HG02973 (cell line): Measurements from ENCODE around the gene TRIB2.

Source experiments
- ATAC-seq: cut with Tn5 transposase; IDR thresholded peaks from one replicate; pipeline ENCODE4 v1.9.1; 2021; ENCODE audit warnings: moderate library complexity; ENCODE audit not compliant: unreplicated experiment

Gene TRIB2

DNA sequence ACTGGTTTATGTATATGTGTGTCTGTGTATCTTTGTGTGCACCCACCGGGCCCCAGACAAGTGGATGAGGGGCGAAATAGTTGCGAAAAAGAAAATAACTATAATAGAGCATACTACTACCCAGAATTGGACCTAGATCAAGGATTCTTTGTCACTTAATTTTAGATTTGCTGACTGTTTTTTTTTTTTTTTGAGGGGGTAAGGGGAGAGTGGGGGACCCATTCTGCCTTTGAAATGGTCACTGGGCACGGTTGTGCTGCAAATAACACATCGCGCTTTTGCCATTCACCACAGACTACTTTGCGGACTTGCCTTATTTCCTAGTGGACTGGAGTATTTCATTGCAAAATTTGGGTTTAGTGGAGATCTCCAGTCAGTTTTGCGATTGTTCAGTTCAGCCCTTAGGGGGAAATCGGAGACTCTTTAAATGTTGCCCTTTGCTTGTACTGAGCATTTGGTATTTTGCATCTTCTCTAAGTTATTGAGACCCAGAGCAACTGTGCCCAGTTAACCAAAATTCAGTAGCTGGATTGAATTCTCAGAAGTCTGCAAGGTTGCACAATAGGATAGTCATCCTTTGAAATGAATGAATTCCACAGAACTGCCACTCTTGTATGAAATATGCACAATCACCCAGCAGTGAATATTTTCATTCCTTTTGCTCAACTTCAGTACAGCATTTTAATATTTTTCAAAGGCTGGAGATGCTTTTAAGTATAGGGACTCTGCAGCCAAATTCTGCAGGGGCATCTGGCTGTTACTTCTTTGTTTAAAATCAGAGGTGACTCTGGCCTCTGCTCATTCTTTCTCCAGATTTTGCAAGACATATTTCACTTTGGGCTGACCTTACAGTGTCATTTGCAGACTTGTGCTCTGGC lies 2.9 kb downstream of the TRIB2 start:
- no peak for ATAC-seq

DNA sequence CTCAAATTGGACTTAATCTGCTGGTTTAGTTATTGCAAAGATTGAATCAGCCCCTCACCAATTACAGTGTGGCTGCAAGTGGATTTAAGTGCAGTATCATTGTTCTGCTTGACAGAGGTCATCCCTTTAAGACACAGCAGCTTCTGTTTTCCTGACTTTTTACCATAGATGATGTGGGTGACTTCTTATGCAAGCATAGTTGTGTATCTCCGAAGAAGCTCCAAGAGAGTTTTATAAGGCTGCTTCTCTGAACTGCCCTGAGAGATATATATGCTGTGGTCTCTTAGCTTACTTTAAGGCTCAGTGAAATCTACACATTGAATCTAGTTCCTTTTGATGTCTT lies 3.5 kb downstream of the TRIB2 start:
- no peak for ATAC-seq

DNA sequence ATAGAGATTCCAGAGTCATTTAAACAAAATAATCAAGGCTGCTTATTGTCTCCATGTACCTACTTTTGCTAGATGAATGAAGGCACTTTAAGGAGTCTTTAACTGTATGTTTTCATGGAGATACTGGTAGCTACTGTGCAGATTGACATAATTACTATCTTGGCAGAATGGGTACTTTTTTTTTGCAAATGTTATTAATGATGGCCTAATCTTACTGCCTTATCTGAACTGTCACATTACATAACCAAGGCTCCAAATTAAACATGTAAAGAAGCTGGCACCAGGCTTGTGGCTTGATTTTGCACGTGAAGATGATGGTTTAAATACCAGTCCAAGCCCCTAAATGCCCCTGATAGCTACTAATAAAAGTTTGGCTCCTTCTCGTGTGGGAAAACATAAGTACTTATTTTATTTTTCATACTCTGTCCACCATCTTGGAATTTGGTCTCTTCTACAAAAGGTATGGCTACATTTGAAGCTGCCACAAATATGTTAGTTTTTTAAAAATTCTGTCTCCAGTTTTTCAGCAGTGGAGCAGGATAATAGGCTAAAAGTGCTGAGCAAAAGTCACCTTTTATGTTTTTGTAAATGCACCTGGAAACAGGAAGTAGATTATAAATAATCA lies 4.1 kb downstream of the TRIB2 start:
- ATAC-seq: no peak

DNA sequence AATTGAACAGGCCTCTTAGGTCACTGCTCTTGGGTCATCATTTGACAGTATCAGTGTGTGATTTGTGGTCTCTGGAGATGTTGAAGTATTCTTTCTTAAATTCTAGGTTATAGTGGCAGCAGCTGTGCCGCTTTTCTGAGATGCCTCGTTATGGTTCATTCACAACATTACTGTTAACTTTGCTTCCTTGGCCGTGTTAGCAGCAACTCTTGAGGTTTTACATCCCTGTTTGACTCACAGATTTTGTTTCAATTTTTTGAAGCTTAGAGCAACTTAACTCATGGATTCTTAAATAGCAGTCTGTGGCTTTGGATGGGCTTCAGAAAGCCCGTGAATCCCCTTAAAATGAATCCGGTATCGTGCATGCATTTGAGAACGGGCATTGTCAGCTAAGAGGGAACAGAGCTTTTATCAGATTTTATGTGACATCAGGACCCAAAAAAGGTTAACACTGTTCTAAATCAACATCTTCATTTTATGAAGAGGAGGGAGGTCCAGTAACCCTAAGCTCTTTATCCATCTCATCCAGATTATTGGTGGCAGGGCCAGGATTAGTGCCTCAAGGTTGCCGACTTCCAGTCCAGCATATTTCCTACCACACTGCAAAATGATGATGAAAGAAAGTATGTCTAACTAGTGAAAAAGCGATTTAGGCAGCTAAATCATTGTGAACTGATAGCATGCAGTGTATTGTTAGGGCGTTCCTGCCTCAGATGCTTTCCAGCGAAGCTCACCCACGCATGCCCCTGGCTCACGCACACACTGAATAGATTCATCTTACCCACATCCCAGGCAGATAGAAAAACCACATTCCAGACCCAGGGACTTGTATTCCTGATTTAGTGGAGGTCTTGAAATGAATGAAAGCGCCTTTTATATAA lies 5.1 kb downstream of the TRIB2 start:
- no peak for ATAC-seq

DNA sequence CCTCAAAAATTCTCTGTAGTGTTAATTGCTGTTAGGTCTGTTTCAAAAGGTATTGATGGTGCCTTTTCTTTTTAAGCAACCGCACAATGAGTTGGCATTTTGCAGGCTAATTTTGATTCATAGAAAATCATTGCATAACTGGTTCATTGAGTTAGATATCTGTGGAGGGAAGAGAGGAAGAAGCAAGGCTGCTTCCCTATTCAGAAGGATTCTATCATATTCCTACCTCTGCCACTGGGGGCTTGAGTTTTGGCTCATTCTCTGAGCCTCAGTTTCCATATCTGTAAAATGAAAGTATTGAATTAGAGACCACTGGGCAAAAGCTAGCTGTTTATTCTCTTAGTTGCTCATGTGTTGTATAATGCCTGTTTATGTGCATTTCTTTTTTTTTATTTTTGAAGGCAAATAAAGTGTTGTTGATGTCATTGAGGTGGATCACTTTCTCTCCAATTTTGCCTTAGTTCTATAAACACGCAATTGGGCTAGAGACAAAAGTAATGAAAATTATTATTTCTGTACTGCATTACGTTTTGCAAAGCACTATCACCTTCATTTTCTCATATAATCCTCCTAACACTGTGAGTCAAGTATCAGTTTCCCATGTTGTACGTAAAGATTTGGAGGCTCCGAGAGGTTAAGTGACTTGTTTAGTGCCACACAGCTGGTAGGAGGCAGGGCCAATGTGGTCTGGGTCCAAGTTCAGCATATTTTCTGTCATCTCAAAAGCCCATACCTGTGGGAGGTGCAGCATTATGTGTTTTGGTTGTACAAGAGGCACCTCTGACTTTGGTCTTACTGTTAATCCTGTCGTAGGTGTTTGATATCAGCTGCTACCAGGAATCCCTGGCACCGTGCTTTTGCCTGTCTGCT lies 5.9 kb downstream of the TRIB2 start:
- ATAC-seq: no peak

DNA sequence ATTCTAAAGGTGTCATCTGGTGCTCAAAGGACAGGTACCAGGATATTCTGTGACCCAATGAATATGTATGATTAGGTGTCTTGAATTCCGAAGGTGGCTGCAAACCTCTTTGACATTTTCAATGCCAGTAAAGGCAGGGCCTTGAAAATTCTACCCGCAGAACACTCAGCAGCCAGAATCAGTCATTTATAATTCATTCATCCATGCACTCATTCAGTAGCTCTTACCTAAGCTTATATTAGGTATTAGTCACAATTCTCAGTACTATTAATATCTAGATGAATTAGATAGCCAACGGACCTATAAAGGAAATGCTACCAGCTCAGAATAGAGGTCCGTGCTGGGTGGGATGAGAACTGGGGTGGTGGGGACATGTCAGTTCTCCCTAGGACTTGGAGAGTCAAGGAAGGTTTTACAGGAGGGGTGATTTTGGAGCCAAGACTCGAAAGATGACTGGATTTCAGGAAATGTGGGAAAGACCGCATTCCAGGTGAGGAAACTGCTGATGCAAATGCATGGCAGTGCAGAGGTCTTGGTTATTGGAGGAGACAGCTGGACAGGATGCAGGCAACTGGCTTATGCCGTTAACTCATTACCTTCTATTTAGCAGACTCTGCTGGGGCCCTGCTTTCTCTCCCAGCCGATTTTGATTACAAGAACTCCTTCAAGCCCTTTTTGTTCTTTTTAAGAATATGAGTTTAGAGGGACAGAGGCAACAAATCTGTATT lies 7.2 kb downstream of the TRIB2 start:
- no peak for ATAC-seq

DNA sequence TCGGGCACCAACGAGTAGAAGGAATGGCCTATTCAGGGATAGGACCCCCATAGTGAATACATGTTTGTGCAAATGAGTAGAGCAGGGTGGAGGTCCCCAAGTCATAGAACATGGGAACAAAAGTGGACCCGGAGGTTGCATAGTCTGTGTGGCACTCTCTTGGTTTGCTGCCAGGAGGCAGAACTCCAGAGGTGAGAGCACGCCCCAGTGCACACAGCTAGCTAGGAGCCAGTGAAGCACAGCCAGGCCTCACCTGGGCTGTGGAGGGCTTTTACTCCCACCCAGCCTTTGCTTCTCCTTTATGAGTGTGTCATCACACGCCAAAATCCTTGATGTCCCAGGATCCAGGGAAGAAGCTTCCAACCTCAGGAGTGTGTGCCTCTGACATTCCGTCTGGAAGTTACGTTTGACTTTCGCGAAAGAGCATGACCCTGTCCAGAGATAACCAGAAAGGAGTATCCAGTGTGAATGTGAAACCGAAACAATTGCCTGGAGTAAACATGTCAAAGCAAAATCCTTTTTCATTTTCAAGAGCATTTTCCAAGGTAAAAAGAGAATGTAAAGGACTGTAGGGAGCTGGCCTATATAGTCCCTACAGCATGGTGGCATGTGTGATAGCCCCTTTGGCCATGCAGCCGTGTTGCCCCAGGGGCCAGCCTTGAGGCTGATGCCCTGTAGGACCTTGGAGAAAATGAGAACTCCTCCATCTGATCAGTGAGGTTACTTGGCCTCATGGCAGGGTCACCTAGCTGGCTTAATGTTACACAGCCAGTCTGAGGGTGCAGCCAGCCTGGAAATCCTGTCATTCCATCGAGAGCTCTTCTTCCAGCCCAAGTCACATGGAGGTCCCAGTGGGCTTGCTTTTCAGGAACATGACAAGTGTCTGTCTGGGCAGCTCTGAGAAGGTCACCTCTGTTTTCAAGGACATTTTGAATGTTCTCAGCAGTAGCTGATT lies 8.8 kb downstream of the TRIB2 start:
- no peak for ATAC-seq

DNA sequence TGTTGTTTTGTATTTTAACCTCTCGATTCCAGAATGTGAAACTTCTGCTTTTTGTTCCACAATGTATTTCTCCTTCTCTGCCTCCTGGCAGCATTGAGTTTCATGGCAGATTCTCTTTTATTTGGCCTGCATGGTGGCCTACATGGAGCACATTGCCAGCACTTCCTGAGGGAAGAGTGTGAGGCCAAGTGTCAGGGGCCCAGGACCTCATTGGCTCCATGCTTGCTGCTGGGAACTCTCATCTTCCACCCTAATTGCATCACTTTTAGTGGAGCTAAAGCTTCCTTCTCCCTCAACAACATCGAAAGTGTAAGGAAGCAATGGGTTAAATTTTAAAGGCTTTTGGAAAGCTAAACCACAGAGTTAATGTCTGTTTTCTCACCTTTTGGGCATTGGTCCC lies 9.5 kb downstream of the TRIB2 start:
- ATAC-seq: no peak

DNA sequence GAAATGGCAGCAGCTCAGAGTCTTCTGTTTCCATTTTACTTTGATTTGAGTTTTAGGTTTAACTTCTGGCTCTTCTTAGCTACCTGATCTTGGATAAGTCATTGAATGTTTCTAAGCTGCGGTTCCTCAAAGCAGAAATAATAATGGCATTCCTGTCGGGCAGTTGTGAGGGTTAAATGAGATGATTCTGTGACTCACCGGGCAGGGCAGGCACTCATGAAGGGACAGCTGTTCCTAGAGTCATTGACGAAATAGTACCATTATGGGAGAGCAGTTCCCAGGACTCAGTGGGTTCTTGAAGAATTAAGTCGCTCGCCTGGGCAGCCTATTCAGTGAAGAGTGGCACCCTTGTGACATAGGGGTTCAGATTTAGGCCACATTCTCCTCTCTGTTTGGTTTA lies 10.3 kb downstream of the TRIB2 start:
- no peak for ATAC-seq

DNA sequence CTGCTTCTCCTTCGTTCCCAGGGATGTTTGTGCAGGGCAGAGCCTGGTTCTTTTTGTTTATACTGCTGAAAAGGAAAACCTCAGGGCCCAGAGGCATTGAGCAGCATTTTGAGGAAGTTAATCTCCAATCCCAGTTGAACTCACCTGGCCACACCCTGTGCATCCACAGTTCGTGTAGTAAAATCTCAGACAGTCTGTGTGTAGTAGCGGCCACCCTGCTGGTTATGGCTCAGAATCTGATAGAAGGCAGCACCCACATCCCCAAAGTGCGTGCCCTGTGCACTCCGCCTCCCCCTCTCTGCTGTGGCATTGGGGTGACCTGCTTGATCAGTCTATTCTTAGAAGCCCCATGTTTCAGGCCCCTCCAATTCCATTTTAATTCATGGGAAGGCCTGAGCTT lies 10.9 kb downstream of the TRIB2 start:
- no peak for ATAC-seq

DNA sequence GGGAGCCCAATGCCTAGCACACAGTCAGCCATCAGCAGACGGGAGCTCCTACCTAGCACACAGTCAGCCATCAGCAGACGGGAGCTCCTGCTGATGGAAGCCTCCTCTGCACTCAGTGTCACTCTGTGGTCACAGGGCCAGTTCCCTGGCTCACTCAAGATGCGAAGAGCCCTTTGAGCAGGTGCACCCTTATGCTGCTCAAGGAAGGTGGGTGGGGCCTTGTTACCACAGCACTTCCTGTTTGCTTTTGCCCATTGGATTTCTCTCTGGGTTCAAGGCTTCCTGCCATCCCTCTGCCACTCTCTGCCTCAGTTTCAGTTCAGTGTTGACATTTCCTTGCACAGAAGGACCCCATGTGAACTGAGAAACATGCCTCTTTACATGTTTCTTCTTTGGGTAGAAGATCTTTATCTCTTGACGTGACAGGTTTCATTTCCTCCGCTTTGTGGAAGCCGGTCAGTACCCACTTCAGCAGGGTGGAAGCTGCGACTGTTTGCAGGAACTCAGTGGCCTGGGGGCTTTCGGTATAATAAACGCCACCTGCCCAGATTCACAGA lies 11.6 kb downstream of the TRIB2 start:
- peak; percentile 95 for ATAC-seq

DNA sequence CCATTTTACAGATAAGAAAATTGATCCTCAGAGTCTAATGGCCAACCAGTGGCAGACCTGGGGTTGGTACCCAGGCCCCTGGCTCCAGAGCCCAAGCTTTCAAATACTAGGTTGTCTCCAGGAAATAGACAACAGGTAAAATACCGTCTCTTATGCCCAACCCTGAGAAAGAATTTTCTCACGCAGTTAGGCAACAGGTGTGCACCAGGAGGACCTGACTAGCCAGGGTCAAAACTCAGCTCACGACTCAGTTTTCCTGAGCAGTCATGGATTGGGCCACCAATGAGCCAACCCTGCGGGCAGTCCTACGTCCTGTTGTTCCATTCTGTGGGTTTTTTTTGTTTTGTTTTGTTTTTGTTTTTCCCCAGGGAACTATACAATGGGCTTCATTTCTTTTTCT lies 13.5 kb downstream of the TRIB2 start:
- no peak for ATAC-seq

DNA sequence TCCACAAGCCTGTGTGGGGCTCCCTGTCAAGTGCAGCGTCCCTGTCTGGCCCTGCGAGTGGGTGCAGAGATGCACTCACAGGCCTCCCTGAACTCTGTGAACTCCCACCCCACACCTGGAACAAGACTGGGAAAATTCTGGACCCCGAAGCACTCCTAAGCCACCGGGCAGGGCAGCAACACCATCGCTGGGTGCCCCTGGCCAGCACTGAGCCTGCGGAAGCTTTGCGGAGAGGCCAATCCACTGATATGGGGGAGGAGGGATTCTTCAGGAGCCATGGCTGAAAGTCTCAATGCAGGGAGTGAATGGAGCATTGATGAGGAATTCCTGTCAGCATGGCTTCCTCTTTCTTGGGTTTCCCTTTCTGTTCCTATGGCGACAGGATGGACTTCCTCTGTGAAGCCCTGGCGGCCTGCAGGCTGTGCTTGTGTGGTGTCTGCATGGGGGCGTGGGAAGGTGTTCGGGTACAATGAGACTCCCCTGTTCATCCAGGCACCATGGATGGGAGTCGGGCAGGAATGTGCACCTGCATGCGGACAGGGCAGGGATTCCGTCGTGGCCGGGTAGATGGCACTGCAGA lies 15.1 kb downstream of the TRIB2 start:
- no peak for ATAC-seq

DNA sequence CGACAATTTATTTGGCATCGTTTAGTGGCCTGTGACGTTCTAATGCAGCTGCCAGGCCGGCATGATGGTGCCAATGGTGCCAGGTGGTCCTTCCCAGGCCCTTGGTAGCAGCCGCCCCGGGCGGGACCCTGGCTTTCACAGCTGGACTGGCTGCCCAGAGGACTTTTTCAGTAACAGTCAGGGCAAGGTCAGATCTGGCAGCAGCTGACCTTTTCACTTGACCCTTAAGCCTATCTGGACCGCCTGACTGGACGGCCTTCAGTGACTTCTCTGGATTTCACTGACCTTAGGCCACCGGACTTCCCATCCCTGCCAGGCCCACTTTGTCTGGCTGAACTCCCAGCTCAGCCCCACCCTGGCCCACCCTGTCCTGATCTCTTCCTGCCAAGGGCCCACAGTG lies 15.9 kb downstream of the TRIB2 start:
- no peak for ATAC-seq

DNA sequence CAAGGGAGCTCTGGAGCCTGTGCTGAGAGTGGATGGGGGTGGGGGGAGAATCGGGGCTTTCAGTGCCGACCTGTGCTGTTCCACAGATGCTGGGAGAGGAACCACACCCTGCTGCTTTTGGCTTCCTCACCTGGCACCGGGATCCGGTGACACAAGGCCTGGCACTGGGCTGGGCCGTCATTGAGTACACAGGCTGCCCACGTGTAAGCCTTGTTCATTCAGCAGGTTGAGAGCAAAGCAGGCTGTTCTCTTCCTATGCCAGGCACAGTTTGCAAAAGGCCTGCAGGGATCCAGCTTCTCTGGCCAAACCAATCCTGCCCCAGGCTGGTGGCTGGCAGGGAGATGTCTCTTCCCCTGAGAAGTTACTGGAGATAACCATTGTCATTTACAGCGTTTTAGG lies 17.1 kb downstream of the TRIB2 start:
- no peak for ATAC-seq

DNA sequence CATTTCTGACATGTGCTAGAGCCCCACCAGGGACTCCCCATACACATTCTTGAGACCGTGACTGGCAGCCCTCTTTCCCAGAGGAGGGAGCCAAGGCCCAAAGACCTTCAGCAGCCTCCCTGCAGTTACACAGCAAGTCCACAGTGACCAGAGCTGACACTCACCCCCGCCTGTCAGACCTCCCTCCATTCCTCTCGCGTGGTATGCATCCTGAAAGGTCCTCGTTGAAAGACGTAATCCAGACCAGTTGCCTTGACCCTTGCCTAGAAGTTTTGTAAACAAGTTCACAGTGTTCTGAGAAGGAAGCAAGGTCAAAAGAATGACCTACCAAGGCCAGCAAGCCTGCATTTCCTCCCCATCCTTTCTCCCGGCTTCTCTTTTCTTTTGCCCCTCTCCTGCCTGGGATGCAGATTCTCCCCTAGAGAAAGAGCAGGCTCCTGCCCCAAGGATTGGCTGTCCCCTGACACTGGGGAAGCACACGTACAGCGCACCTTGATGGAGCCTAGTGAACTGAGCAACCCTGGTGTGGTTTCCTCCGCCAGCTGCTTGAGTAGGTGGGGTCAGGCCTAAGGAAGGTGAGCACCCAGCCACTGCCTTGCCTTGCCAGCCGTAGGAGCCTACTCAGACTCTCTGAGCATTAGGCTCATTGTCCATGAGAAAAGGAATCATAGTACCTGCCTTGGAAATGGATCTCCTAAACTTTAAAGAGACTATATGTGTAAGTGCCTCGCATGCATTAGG lies 18.3 kb downstream of the TRIB2 start:
- ATAC-seq: no peak

DNA sequence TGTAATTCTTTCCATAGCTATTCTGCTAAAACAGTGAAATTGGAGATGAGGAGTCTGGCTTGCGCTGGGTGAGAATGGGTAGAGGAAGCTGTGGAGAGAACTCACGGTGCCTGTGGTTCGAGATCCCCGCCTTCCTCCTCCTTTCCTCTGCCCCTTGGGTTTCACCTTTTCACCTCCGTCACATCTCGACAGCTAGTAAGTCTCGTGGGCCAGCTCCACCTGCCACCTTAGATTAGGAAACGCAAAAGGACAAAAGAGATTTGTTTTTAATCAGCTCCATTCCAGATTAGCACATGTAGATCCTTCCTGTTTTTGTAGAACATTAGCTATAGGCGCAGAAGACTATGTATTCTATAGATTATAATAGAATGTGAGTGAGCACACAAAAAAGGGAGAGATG lies 20.6 kb downstream of the TRIB2 start:
- no peak for ATAC-seq
